HCT116 (cell line): ENCODE data around the gene POLR1A. TPM values are rescaled to one million over a fixed set of nuclear protein-coding genes. Genes with fewer than 3 reads are reported as not detected.

Source experiments
- ATAC-seq: fragments of 200-7000 bp; cut with Tn5 transposase; 2 replicates; pipeline ENCODE4 v1.9.1; 2020; ENCODE audit warnings: mild to moderate bottlenecking, moderate library complexity
- BruUV-seq: library from RNA; stranded (reverse); fragments of 400-500 nt; replicated peaks from 2 replicates; lab custom pipeline; 2021; lab: Mats Ljungman, UMichigan
- CTCF ChIA-PET: fragments of 300-600 bp; sonication (Branson Sonifier 250); formaldehyde crosslinking; loops from one replicate; lab custom pipeline; 2021; ENCODE audit warnings: antibody characterized with exemption; lab: Charles Lee
- POLR2A ChIA-PET: fragments of 300-600, 350-600 bp; sonication (Branson Sonifier 250); formaldehyde crosslinking; loops from one replicate; lab custom pipeline; 2021; ENCODE audit warnings: antibody characterized with exemption; lab: Charles Lee
- RAD21 ChIA-PET, 2 experiments: fragments of 300-600 bp; sonication (Branson Sonifier 250); formaldehyde crosslinking; loops; one replicate each; lab custom pipeline; 2023; ENCODE audit warnings: low total read pairs in 2 of 2; ENCODE audit not compliant: uncharacterized antibody in 2 of 2, unreplicated experiment in 2 of 2, low non-redundant PET in 1 of 2; lab: Charles Lee
- DNase-seq: peaks from one replicate; pipeline ENCODE4 v3.0.0-alpha.2; 2010; ENCODE audit warnings: low read depth, low spot score
- H2AFZ ChIP-seq: fragments of 200-600 bp; shearing (Covaris generic), sonication (generic); 2 replicates; pipeline ENCODE4 v1.6.1; 2017; ENCODE audit warnings: low read depth, mixed run types, mixed read lengths, antibody characterized with exemption, low read length; ENCODE audit not compliant: poor library complexity, severe bottlenecking
- H3K27ac ChIP-seq: 2 replicates; pipeline ENCODE4 v1.5.1; 2012; ENCODE audit warnings: low read depth, low read length
- H3K27me3 ChIP-seq: fragments of 200-600 bp; sonication (generic); 2 replicates; pipeline ENCODE4 v1.6.1; 2016; ENCODE audit warnings: mixed run types, low read length, mixed read lengths; ENCODE audit not compliant: insufficient read depth
- H3K36me3 ChIP-seq, 2 experiments: fragments of 200-500 bp in 1 of 2; fragments of 200-600 bp in 1 of 2; sonication (Bioruptor generic) in 1 of 2; sonication (generic) in 1 of 2; 2 replicates each; pipeline versions ENCODE4 v1.5.1 to v1.6.1; 2014 to 2016; ENCODE audit warnings: low read length in 2 of 2, inconsistent platforms in 1 of 2, mixed read lengths in 1 of 2, mixed run types in 1 of 2; ENCODE audit not compliant: insufficient read depth in 2 of 2, control insufficient read depth in 1 of 2
- H3K4me1 ChIP-seq, 2 experiments: fragments of 200-600 bp in 1 of 2; sonication (generic) in 1 of 2; 2 replicates each; pipeline versions ENCODE4 v1.5.1 to v1.6.1; 2012 to 2017; ENCODE audit warnings: low read length in 2 of 2, inconsistent platforms in 1 of 2, mild to moderate bottlenecking in 1 of 2, mixed read lengths in 1 of 2, mixed run types in 1 of 2, moderate library complexity in 1 of 2; ENCODE audit not compliant: insufficient read depth in 2 of 2, control insufficient read depth in 1 of 2
- H3K4me2 ChIP-seq: fragments of 200-600 bp; sonication (generic); 2 replicates; pipeline ENCODE4 v1.6.1; 2017; ENCODE audit warnings: mixed run types, low read length, mixed read lengths
- H3K4me3 ChIP-seq, 2 experiments: fragments of 200-600 bp in 1 of 2; sonication (generic) in 1 of 2; replicated peaks in 1 of 2; 2 replicates each; pipeline ENCODE4 v1.5.1; 2011 to 2016; ENCODE audit warnings: low read length in 2 of 2, control low read depth in 1 of 2, low read depth in 1 of 2, mild to moderate bottlenecking in 1 of 2, mixed read lengths in 1 of 2, mixed run types in 1 of 2
- H3K79me2 ChIP-seq: fragments of 200-600 bp; sonication (generic); 2 replicates; pipeline ENCODE4 v1.6.1; 2017; ENCODE audit warnings: mild to moderate bottlenecking, mixed run types, low read length, moderate library complexity, mixed read lengths; ENCODE audit not compliant: insufficient read depth
- H3K9ac ChIP-seq: fragments of 200-600 bp; sonication (generic); 2 replicates; pipeline ENCODE4 v1.6.1; 2016; ENCODE audit warnings: low read length, mixed read lengths
- H3K9me2 ChIP-seq: fragments of 200-600 bp; sonication (generic), shearing (Covaris generic); 2 replicates; pipeline ENCODE4 v1.6.1; 2017; ENCODE audit warnings: mixed run types, mild to moderate bottlenecking, moderate library complexity; ENCODE audit not compliant: insufficient read depth
- H3K9me3 ChIP-seq, 2 experiments: fragments of 200-500 bp in 1 of 2; fragments of 200-600 bp in 1 of 2; sonication (Bioruptor generic) in 1 of 2; sonication (generic) in 1 of 2; 2 replicates each; pipeline ENCODE4 v1.6.1; 2014 to 2017; ENCODE audit warnings: low read length in 2 of 2, mixed read lengths in 2 of 2, inconsistent platforms in 1 of 2, low read depth in 1 of 2, mild to moderate bottlenecking in 1 of 2, mixed run types in 1 of 2, moderate library complexity in 1 of 2; ENCODE audit not compliant: control insufficient read depth in 1 of 2, insufficient read depth in 1 of 2
- H4K20me1 ChIP-seq: fragments of 200-600 bp; sonication (generic), shearing (Covaris generic); 2 replicates; pipeline ENCODE4 v1.6.1; 2017; ENCODE audit warnings: mixed run types, mild to moderate bottlenecking, moderate library complexity; ENCODE audit not compliant: insufficient read depth
- FOSL1 ChIP-seq: IDR thresholded peaks from 2 replicates; pipeline ENCODE4 v1.6.1; 2012; ENCODE audit warnings: low read depth
- JUND ChIP-seq: IDR thresholded peaks from 2 replicates; pipeline ENCODE4 v1.6.1; 2012
- POLR2A ChIP-seq: IDR thresholded peaks from 2 replicates; pipeline ENCODE4 v1.7.0; 2011; ENCODE audit warnings: borderline replicate concordance; ENCODE audit not compliant: insufficient read depth, insufficient read length; ENCODE audit errors: extremely low read depth
- POLR2AphosphoS5 ChIP-seq: IDR thresholded peaks from 2 replicates; pipeline ENCODE4 v1.6.1; 2011; ENCODE audit warnings: mild to moderate bottlenecking, low read depth, low read length, moderate library complexity
- RAD21 ChIP-seq: IDR thresholded peaks from 2 replicates; pipeline ENCODE4 v1.6.1; 2012; ENCODE audit warnings: low read depth, mild to moderate bottlenecking
- SIN3A ChIP-seq: IDR thresholded peaks from 2 replicates; pipeline ENCODE4 v1.6.1; 2012; ENCODE audit warnings: low read depth
- SP1 ChIP-seq: IDR thresholded peaks from 2 replicates; pipeline ENCODE4 v1.6.1; 2012; ENCODE audit warnings: low read depth
- SRF ChIP-seq: IDR thresholded peaks from 2 replicates; pipeline ENCODE4 v1.6.1; 2012; ENCODE audit warnings: low read depth
- ZNF274 ChIP-seq: fragments of 200-500 bp; sonication (Bioruptor generic); IDR thresholded peaks from 2 replicates; pipeline ENCODE4 v1.6.1; 2014; ENCODE audit warnings: mild to moderate bottlenecking, low read depth, low read length, inconsistent platforms
- intact Hi-C: fragments of 100-400 bp; cut with micrococcal nuclease; formaldehyde crosslinking; loops from 2 replicates; pipeline ENCODE4 v1.10.0; 2022
- total RNA-seq: library from RNA; stranded (reverse); gene quantifications from one replicate; pipeline ENCODE4 v1.2.1, GENCODE V29; 2021; ENCODE audit not compliant: unreplicated experiment
- TF ChIP-seq, protein P1 (sequence below): IDR thresholded peaks from 2 replicates; pipeline ENCODE4 v1.6.1; 2012; ENCODE audit warnings: low read depth
- TF ChIP-seq, protein P2 (sequence below): IDR thresholded peaks from 2 replicates; pipeline ENCODE4 v1.6.1; 2012

Gene POLR1A
- total RNA-seq, 1 experiment from 2014 or later: 46.6 TPM

DNA sequence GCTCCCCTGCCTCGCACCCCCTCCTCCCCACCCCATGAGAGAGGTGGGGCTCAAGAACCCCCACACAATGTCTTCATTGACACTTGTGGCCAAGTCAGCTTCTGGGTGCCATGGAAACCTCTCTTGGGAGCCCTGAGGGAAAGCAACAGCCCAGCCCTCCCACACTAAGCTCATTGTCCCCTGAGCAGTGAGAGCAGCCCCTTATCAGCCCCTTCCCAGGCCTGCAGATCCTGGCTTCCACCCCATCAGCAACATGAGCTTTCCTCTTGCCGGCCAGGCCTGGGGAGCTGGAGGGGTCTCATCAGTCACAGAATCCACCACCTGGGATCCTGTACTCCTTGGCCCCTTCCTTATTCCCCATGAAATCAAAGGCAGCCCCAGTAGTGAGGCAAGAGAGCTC lies 109.1 kb downstream of the POLR1A start:
- no peak overlapping the region for H3K9ac ChIP-seq
- H3K79me2 ChIP-seq: no peaks in the 10 kb centered on the region
- no peaks in the 10 kb centered on the region for H3K27me3 ChIP-seq
- peaks cover 0 to 6% of the 10 kb centered on the region in 2 experiments; a peak in 1 of 4 replicates for H3K4me1 ChIP-seq
- TF ChIP-seq POLR2A: no peak
- no peak for TF ChIP-seq RAD21
- no peak for TF ChIP-seq SIN3A
- TF ChIP-seq FOSL1: no peak
- no peak for TF ChIP-seq ZNF274
- no peak for TF ChIP-seq JUND
- TF ChIP-seq POLR2AphosphoS5: no peak
- no peak for TF ChIP-seq SRF
- TF ChIP-seq, protein P1, sequence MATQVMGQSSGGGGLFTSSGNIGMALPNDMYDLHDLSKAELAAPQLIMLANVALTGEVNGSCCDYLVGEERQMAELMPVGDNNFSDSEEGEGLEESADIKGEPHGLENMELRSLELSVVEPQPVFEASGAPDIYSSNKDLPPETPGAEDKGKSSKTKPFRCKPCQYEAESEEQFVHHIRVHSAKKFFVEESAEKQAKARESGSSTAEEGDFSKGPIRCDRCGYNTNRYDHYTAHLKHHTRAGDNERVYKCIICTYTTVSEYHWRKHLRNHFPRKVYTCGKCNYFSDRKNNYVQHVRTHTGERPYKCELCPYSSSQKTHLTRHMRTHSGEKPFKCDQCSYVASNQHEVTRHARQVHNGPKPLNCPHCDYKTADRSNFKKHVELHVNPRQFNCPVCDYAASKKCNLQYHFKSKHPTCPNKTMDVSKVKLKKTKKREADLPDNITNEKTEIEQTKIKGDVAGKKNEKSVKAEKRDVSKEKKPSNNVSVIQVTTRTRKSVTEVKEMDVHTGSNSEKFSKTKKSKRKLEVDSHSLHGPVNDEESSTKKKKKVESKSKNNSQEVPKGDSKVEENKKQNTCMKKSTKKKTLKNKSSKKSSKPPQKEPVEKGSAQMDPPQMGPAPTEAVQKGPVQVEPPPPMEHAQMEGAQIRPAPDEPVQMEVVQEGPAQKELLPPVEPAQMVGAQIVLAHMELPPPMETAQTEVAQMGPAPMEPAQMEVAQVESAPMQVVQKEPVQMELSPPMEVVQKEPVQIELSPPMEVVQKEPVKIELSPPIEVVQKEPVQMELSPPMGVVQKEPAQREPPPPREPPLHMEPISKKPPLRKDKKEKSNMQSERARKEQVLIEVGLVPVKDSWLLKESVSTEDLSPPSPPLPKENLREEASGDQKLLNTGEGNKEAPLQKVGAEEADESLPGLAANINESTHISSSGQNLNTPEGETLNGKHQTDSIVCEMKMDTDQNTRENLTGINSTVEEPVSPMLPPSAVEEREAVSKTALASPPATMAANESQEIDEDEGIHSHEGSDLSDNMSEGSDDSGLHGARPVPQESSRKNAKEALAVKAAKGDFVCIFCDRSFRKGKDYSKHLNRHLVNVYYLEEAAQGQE: no peak
- no peak for TF ChIP-seq SP1
- TF ChIP-seq, protein P2, sequence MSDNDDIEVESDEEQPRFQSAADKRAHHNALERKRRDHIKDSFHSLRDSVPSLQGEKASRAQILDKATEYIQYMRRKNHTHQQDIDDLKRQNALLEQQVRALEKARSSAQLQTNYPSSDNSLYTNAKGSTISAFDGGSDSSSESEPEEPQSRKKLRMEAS: no peak
- H4K20me1 ChIP-seq: no peaks in the 10 kb centered on the region
- no TSS peak for BruUV-seq
- ChIA-PET POLR2A (no interaction called here), RAD21 (no interaction called here), CTCF (no interaction called here)
- intact Hi-C loops: no loop called here
- no peak overlapping the region for H3K27ac ChIP-seq
- no peaks in the 10 kb centered on the region for H3K9me2 ChIP-seq
- no peak overlapping the region for H3K4me2 ChIP-seq
- no peak overlapping the region for H3K4me3 ChIP-seq
- ATAC-seq (no peak), DNase-seq (no peak)
- no peak overlapping the region for H2AFZ ChIP-seq
- H3K9me3 ChIP-seq: no peaks in the 10 kb centered on the region
- no peaks in the 10 kb centered on the region for H3K36me3 ChIP-seq
